Activated naive CD4-positive, alpha-beta T cell treated with anti-CD3 and anti-CD28 coated beads, Interleukin-2, amount 10 ng/mL, durations not matched to agents 5 hours and 36 hours (primary cell): Measurements from ENCODE around the gene JMJD4. TPM values are rescaled to one million over a fixed set of nuclear protein-coding genes. Genes with fewer than 3 reads are reported as not detected.

Source experiments
- total RNA-seq, 2 experiments: library from RNA; stranded (reverse); gene quantifications; one replicate each; pipeline ENCODE4 v1.2.3, GENCODE V29; 2021

Gene JMJD4, protein sequence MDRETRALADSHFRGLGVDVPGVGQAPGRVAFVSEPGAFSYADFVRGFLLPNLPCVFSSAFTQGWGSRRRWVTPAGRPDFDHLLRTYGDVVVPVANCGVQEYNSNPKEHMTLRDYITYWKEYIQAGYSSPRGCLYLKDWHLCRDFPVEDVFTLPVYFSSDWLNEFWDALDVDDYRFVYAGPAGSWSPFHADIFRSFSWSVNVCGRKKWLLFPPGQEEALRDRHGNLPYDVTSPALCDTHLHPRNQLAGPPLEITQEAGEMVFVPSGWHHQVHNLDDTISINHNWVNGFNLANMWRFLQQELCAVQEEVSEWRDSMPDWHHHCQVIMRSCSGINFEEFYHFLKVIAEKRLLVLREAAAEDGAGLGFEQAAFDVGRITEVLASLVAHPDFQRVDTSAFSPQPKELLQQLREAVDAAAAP
- total RNA-seq, result 10 to 100 TPM; 17.6 to 18.2 TPM

DNA sequence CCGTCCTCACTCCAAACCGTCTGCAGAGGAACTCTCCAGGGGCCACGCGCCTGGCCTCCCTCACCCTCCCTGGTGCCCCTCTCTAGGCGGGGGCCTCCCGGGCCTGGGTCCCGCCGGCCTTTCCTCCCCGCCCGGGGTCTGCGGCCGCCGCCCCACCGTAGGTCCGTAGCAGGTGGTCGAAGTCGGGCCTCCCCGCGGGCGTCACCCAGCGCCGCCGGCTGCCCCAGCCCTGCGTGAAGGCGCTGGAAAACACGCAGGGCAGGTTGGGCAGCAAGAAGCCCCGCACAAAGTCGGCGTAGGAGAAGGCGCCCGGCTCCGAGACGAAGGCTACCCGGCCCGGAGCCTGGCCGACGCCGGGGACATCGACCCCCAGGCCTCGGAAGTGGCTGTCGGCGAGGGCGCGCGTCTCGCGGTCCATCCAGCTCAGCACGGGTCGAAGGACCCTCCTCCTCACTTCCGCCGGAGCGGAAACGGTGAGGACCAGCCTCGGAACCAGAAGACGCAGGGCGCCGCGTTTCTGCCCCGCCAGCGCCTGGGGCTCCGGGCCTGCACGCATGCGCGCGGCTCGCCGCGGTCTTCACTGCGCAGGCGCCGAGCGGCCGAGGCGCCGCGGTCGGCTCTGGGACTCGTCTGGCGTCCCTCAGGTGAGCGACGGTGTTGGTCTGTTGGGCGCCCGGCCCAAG lies at the start of gene JMJD4, which contains the start of gene SNAP47:
Gene JMJD4 (minus strand): TSS at position 447 of the 683 bp plus-strand sequence. CDS start 29 bp downstream, at position 418.
Gene SNAP47 (plus strand): TSS at position 580 of the 683 bp plus-strand sequence. CDS start 12,302 bp downstream, outside the sequence.

Other genes with a start within 250 kb of the JMJD4 start
- gene ZNF678, start 171.7 kb downstream of the JMJD4 start, total RNA-seq, result 1 to 10 TPM; 3.8 to 4.7 TPM
- gene SNAP47, start 133 bp upstream of the JMJD4 start, total RNA-seq, result 10 to 100 TPM; 30.2 to 31.1 TPM
- not detected for gene PRSS38, start 80.4 kb upstream of the JMJD4 start, total RNA-seq
- gene WNT9A, start 212.6 kb upstream of the JMJD4 start, total RNA-seq, result under 1 TPM; 0.12 to 0.33 TPM